Neural cell (in vitro differentiated cells): ENCODE data around the gene ADGRD2. TPM values are rescaled to one million over a fixed set of nuclear protein-coding genes. Genes with fewer than 3 reads are reported as not detected.

ENCODE experiments used
- H2AFZ ChIP-seq: fragments of 200-600, 300-800 bp; sonication (generic), shearing (Covaris generic); 2 replicates; pipeline ENCODE4 v1.6.0; 2014; ENCODE audit warnings: low read depth, mild to moderate bottlenecking, antibody characterized with exemption, low read length, moderate library complexity
- H3F3A ChIP-seq: fragments of 200-600 bp; shearing (Covaris generic); 2 replicates; pipeline ENCODE4 v1.6.1; 2016; ENCODE audit warnings: mild to moderate bottlenecking, moderate library complexity, mixed read lengths, antibody characterized with exemption, low read length; ENCODE audit not compliant: insufficient read depth, poor library complexity, severe bottlenecking
- H3K27ac ChIP-seq: fragments of 200-600, 300-800 bp; sonication (generic), shearing (Covaris generic); 2 replicates; pipeline ENCODE4 v1.5.1; 2014; ENCODE audit warnings: mild to moderate bottlenecking, low read length, moderate library complexity
- H3K27me3 ChIP-seq: fragments of 300-800, 200-600 bp; sonication (generic), shearing (Covaris generic); 2 replicates; pipeline ENCODE4 v1.6.0; 2014; ENCODE audit warnings: mild to moderate bottlenecking, low read depth, low read length, moderate library complexity; ENCODE audit not compliant: insufficient read depth
- H3K36me3 ChIP-seq: fragments of 300-800, 200-600 bp; sonication (generic), shearing (Covaris generic); 2 replicates; pipeline ENCODE4 v1.5.1; 2014; ENCODE audit warnings: mild to moderate bottlenecking, antibody characterized with exemption, low read length, moderate library complexity; ENCODE audit not compliant: insufficient read depth
- H3K4me2 ChIP-seq: fragments of 300-800, 200-600 bp; sonication (generic), shearing (Covaris generic); 2 replicates; pipeline ENCODE4 v1.6.0; 2014; ENCODE audit warnings: mild to moderate bottlenecking, low read length
- H3K4me3 ChIP-seq: fragments of 300-800, 200-600 bp; sonication (generic), shearing (Covaris generic); 2 replicates; pipeline ENCODE4 v1.5.1; 2014; ENCODE audit warnings: mild to moderate bottlenecking, low read length, moderate library complexity
- H3K79me2 ChIP-seq: fragments of 200-600 bp; shearing (Covaris generic); replicated peaks from 2 replicates; pipeline ENCODE4 v1.6.0; 2014; ENCODE audit warnings: mild to moderate bottlenecking, low read length, moderate library complexity; ENCODE audit not compliant: insufficient read depth
- H3K9ac ChIP-seq: fragments of 300-800, 200-600 bp; sonication (generic), shearing (Covaris generic); 2 replicates; pipeline ENCODE4 v1.6.1; 2016; ENCODE audit warnings: mild to moderate bottlenecking, low read length, mixed read lengths
- H3K9me2 ChIP-seq: fragments of 200-600 bp; shearing (Covaris generic); 2 replicates; pipeline ENCODE4 v1.6.1; 2016; ENCODE audit warnings: mild to moderate bottlenecking, low read length, mixed read lengths; ENCODE audit not compliant: insufficient read depth
- H3K9me3 ChIP-seq: fragments of 200-600, 300-800 bp; sonication (generic), shearing (Covaris generic); 2 replicates; pipeline ENCODE4 v1.6.1; 2016; ENCODE audit warnings: mild to moderate bottlenecking, mixed run types, low read length, moderate library complexity, mixed read lengths
- H4K20me1 ChIP-seq: fragments of 200-600 bp; shearing (Covaris generic); 2 replicates; pipeline ENCODE4 v1.6.1; 2016; ENCODE audit warnings: mild to moderate bottlenecking, mixed run types; ENCODE audit not compliant: insufficient read depth
- EP300 ChIP-seq: fragments of 450-650 bp; conservative IDR thresholded peaks from 2 replicates; pipeline ENCODE4 v1.6.1; 2014; ENCODE audit warnings: antibody characterized with exemption, mild to moderate bottlenecking, moderate library complexity; ENCODE audit not compliant: poor library complexity, severe bottlenecking
- EZH2 ChIP-seq: fragments of 200-600, 300-800 bp; shearing (Covaris generic), sonication (generic); IDR thresholded peaks from 2 replicates; pipeline ENCODE4 v1.6.1; 2014; ENCODE audit warnings: antibody characterized with exemption, low read length, borderline replicate concordance, mild to moderate bottlenecking; ENCODE audit not compliant: insufficient read depth, poor library complexity, severe bottlenecking
- MXI1 ChIP-seq: fragments of 450-650 bp; conservative IDR thresholded peaks from 2 replicates; pipeline ENCODE4 v1.6.1; 2014; ENCODE audit warnings: antibody characterized with exemption, mild to moderate bottlenecking; ENCODE audit not compliant: poor library complexity, severe bottlenecking
- POLR2AphosphoS5 ChIP-seq: IDR thresholded peaks from 2 replicates; pipeline ENCODE4 v1.6.1; 2012
- RAD21 ChIP-seq: fragments of 450-650 bp; conservative IDR thresholded peaks from 2 replicates; pipeline ENCODE4 v1.6.1; 2014; ENCODE audit warnings: antibody characterized with exemption, mild to moderate bottlenecking, moderate library complexity
- SMC3 ChIP-seq: fragments of 450-650 bp; conservative IDR thresholded peaks from 2 replicates; pipeline ENCODE4 v1.6.1; 2014; ENCODE audit warnings: antibody characterized with exemption, mild to moderate bottlenecking, moderate library complexity; ENCODE audit not compliant: poor library complexity
- TAF1 ChIP-seq: IDR thresholded peaks from 2 replicates; pipeline ENCODE4 v1.6.1; 2012; ENCODE audit warnings: low read depth
- polyA plus RNA-seq: library from polyadenylated mRNA; depleted of rRNA; stranded (reverse); fragments of >200 nt; gene quantifications from 2 replicates; pipeline ENCODE4 v1.2.3, GENCODE V29; 2014
- TF ChIP-seq, protein P1 (sequence below): fragments of 450-650 bp; IDR thresholded peaks from 2 replicates; pipeline ENCODE4 v1.5.1; 2014; ENCODE audit warnings: antibody characterized with exemption, mild to moderate bottlenecking, moderate library complexity; ENCODE audit not compliant: poor library complexity, severe bottlenecking
- TF ChIP-seq, protein P2 (sequence below): IDR thresholded peaks from 2 replicates; pipeline ENCODE4 v1.6.1; 2012; ENCODE audit warnings: borderline replicate concordance

Gene ADGRD2
- polyA plus RNA-seq, 1 donor from 2014 or later: not detected

DNA sequence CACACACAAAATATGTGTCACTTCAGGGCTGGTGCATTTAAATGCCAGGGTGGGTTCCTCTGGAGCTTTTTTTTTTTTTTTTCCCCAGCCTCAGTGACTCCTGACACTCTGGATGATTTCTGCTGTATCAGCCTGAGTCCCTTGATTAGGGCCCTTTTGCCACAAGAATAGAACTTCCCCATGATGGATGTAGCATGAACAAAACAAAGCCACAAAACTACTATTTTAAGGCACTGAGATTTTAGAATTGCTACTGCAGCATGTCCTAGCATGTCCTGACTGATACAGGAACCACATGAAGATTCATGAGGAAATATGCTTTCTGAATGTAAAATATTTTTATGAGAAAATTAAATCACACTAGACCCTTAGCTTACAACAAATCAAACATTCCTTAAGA lies 13.9 kb upstream of the ADGRD2 start:
- no peaks in the 10 kb centered on the region for H3K79me2 ChIP-seq
- no peaks in the 10 kb centered on the region for H3K27me3 ChIP-seq
- no peak overlapping the region for H3K4me2 ChIP-seq
- no peaks in the 10 kb centered on the region for H3K9me3 ChIP-seq
- TF ChIP-seq, protein P1, sequence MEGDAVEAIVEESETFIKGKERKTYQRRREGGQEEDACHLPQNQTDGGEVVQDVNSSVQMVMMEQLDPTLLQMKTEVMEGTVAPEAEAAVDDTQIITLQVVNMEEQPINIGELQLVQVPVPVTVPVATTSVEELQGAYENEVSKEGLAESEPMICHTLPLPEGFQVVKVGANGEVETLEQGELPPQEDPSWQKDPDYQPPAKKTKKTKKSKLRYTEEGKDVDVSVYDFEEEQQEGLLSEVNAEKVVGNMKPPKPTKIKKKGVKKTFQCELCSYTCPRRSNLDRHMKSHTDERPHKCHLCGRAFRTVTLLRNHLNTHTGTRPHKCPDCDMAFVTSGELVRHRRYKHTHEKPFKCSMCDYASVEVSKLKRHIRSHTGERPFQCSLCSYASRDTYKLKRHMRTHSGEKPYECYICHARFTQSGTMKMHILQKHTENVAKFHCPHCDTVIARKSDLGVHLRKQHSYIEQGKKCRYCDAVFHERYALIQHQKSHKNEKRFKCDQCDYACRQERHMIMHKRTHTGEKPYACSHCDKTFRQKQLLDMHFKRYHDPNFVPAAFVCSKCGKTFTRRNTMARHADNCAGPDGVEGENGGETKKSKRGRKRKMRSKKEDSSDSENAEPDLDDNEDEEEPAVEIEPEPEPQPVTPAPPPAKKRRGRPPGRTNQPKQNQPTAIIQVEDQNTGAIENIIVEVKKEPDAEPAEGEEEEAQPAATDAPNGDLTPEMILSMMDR: no peak
- TF ChIP-seq, protein P2, sequence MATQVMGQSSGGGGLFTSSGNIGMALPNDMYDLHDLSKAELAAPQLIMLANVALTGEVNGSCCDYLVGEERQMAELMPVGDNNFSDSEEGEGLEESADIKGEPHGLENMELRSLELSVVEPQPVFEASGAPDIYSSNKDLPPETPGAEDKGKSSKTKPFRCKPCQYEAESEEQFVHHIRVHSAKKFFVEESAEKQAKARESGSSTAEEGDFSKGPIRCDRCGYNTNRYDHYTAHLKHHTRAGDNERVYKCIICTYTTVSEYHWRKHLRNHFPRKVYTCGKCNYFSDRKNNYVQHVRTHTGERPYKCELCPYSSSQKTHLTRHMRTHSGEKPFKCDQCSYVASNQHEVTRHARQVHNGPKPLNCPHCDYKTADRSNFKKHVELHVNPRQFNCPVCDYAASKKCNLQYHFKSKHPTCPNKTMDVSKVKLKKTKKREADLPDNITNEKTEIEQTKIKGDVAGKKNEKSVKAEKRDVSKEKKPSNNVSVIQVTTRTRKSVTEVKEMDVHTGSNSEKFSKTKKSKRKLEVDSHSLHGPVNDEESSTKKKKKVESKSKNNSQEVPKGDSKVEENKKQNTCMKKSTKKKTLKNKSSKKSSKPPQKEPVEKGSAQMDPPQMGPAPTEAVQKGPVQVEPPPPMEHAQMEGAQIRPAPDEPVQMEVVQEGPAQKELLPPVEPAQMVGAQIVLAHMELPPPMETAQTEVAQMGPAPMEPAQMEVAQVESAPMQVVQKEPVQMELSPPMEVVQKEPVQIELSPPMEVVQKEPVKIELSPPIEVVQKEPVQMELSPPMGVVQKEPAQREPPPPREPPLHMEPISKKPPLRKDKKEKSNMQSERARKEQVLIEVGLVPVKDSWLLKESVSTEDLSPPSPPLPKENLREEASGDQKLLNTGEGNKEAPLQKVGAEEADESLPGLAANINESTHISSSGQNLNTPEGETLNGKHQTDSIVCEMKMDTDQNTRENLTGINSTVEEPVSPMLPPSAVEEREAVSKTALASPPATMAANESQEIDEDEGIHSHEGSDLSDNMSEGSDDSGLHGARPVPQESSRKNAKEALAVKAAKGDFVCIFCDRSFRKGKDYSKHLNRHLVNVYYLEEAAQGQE: no peak
- TF ChIP-seq SMC3 (no peak), EP300 (no peak), TAF1 (no peak), RAD21 (no peak), MXI1 (no peak), POLR2AphosphoS5 (no peak), EZH2 (no peak)
- H3K27ac ChIP-seq: no peak overlapping the region
- no peaks in the 10 kb centered on the region for H3F3A ChIP-seq
- H3K36me3 ChIP-seq: no peaks in the 10 kb centered on the region
- H3K4me3 ChIP-seq: no peak overlapping the region
- H3K9me2 ChIP-seq: no peaks in the 10 kb centered on the region
- H4K20me1 ChIP-seq: no peaks in the 10 kb centered on the region
- no peak overlapping the region for H2AFZ ChIP-seq
- no peak overlapping the region for H3K9ac ChIP-seq

DNA sequence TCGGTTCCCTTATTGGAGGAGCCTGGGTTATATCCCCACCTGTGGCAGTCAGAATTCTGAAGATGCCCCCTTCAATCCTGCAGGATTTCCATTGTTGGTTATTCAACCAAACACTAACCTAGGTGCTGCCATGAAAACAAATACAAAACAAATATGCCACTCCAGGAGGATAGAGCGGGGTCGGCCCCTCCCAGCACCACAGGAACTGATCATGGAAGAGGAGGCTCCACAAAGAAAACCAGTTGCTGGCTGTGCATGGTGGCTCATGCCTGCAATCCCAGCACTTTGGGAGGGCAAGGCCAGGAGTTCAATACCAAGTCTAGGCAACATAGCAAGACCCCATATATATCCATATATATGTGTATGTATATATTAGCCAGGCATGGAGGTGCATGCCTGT lies 13.2 kb upstream of the ADGRD2 start:
- no peaks in the 10 kb centered on the region for H3K9me3 ChIP-seq
- TF ChIP-seq EP300: no peak
- no peak for TF ChIP-seq POLR2AphosphoS5
- no peak for TF ChIP-seq EZH2
- TF ChIP-seq SMC3: no peak
- no peak for TF ChIP-seq TAF1
- TF ChIP-seq RAD21: no peak
- TF ChIP-seq MXI1: no peak
- TF ChIP-seq, protein P2: no peak
- TF ChIP-seq, protein P1: no peak
- no peak overlapping the region for H2AFZ ChIP-seq
- no peaks in the 10 kb centered on the region for H3F3A ChIP-seq
- H3K36me3 ChIP-seq: no peaks in the 10 kb centered on the region
- H4K20me1 ChIP-seq: no peaks in the 10 kb centered on the region
- no peaks in the 10 kb centered on the region for H3K79me2 ChIP-seq
- H3K9ac ChIP-seq: no peak overlapping the region
- no peak overlapping the region for H3K4me2 ChIP-seq
- H3K9me2 ChIP-seq: no peaks in the 10 kb centered on the region
- H3K4me3 ChIP-seq: no peak overlapping the region
- H3K27ac ChIP-seq: no peak overlapping the region
- H3K27me3 ChIP-seq: no peaks in the 10 kb centered on the region
